Upper lobe of left lung (tissue), 4 donors: ENCODE data around the gene TEDC2.

Source experiments
- EP300 ChIP-seq, 4 donors: sonication (generic); formaldehyde crosslinking; IDR thresholded peaks; one replicate each; pipeline ENCODE4 v1.5.1; 2017; ENCODE audit warnings: antibody characterized with exemption in 4 of 4, control low read depth in 2 of 4
- POLR2A ChIP-seq, 4 donors: fragments of 450-650 bp; IDR thresholded peaks; one replicate each; pipeline ENCODE4 v1.5.1; 2016 to 2017; ENCODE audit warnings: antibody characterized with exemption in 4 of 4, mild to moderate bottlenecking in 2 of 4
- TF ChIP-seq, protein P1 (sequence below), 6 experiments: fragments of 450-650 bp in 4 of 6; fragments of 200-600 bp in 2 of 6; sonication (generic) in 2 of 6; IDR thresholded peaks; one replicate each; pipeline ENCODE4 v1.5.1; 2016 to 2019; ENCODE audit warnings: antibody characterized with exemption in 6 of 6

DNA sequence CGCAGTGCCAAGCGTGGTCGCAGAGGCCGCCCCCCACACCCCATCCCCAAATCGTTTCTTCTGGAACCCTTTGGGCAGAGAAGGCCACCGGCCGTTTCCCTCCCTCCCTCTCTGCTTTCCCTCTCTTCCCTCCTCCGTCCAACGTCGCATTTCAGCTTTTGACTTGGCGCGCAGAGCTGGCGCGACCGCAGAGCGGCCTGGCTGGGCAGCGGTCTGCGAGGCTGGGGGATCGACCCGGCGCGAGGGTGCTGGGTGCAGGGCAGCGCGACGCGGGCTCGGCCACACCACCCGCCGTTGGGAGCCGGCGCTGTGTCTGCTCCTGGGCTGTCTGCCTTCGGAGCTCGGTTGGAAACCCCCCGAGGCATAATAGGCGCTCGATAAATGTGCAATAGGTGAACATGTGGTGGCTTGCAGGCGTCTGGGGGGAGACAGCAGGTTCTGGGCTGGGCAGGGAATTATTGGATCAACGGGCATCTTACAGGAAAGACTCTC, 8.4 kb downstream of the TEDC2 start:
- TF ChIP-seq, protein P1, sequence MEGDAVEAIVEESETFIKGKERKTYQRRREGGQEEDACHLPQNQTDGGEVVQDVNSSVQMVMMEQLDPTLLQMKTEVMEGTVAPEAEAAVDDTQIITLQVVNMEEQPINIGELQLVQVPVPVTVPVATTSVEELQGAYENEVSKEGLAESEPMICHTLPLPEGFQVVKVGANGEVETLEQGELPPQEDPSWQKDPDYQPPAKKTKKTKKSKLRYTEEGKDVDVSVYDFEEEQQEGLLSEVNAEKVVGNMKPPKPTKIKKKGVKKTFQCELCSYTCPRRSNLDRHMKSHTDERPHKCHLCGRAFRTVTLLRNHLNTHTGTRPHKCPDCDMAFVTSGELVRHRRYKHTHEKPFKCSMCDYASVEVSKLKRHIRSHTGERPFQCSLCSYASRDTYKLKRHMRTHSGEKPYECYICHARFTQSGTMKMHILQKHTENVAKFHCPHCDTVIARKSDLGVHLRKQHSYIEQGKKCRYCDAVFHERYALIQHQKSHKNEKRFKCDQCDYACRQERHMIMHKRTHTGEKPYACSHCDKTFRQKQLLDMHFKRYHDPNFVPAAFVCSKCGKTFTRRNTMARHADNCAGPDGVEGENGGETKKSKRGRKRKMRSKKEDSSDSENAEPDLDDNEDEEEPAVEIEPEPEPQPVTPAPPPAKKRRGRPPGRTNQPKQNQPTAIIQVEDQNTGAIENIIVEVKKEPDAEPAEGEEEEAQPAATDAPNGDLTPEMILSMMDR (IDR thresholded peaks at IDR 0.05) = no peak
- no peak for TF ChIP-seq POLR2A (IDR thresholded peaks at IDR 0.05)
- no peak for TF ChIP-seq EP300 (IDR thresholded peaks at IDR 0.05)
